Measurements from ENCODE around the gene SPATA18.
A peak's percentile ranks its signal among the peaks of the same experiment; 100 is the strongest.

The SPATA18 gene, protein sequence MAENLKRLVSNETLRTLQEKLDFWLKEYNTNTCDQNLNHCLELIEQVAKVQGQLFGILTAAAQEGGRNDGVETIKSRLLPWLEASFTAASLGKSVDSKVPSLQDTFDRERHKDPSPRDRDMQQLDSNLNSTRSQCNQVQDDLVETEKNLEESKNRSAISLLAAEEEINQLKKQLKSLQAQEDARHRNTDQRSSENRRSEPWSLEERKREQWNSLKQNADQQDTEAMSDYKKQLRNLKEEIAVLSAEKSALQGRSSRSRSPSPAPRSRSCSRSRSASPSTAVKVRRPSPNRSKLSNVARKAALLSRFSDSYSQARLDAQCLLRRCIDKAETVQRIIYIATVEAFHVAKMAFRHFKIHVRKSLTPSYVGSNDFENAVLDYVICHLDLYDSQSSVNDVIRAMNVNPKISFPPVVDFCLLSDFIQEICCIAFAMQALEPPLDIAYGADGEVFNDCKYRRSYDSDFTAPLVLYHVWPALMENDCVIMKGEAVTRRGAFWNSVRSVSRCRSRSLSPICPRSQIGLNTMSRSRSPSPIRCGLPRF

GRCh38 chr4:52051213-52051614, at the start of gene SPATA18:
SPATA18 (plus strand) TSS chr4:52051304; CDS start chr4:52051705, 401 bp downstream.
- no peak for DNase-seq

- DNase-seq, result no peak
These were observed 49.5 kb upstream of the SPATA18 start for GRCh38 chr4:52001616-52002015.

GRCh38 chr4:52004414-52004813, 46.7 kb upstream of the SPATA18 start:
- no peak for DNase-seq

- DNase-seq, result no peak
These were observed 45.4 kb upstream of the SPATA18 start for GRCh38 chr4:52005604-52006273.

- no peak for DNase-seq
These were observed 44.2 kb upstream of the SPATA18 start for GRCh38 chr4:52006887-52007286.

DNA sequence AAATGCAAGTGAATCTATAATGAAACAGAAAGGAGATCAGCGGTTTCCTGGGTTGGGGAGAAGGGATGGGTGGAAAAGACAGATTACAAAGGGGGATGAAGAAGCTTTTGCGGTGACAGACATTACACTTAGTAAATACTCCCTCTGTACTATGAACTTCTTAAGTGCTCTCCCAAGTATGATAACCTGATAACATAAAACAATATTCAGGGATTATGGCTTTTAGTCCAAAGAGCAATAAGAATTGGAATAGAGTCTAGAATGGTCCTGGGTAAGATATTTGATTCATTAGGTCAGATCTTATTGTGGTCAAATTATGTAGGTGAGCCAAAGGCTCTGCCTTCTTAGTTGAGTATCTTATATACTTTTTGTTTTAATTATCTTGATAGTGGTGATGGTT, 40.1 kb upstream of the SPATA18 start:
- DNase-seq, result no peak

- DNase-seq, result no peak
These were observed 38.5 kb upstream of the SPATA18 start for GRCh38 chr4:52012651-52013050.

- peak in 1 of 2 experiments; percentile 40 for DNase-seq
These were observed 36.2 kb upstream of the SPATA18 start for GRCh38 chr4:52014903-52015302.

GRCh38 chr4:52015366-52015765, 35.7 kb upstream of the SPATA18 start:
- no peak for DNase-seq

DNA sequence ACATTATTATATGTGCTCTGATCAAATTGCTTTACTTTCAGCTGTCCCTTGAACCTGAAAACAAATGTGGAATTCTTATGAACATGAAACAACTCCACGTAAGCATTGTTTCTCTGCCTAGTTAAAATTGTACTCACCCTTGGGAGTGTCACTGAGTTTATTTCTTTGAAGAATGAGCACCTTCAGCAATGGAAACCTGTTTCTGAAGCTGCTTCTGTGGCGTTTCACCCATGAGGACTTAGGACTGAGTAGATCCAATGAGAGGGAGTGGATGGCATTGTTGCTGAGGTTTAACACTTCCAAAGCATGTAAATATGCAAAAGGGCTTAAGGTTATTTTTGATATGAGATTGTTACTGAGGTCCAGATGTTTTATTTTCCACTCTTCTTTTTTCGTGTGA, 34.1 kb upstream of the SPATA18 start:
- no peak for DNase-seq

DNA sequence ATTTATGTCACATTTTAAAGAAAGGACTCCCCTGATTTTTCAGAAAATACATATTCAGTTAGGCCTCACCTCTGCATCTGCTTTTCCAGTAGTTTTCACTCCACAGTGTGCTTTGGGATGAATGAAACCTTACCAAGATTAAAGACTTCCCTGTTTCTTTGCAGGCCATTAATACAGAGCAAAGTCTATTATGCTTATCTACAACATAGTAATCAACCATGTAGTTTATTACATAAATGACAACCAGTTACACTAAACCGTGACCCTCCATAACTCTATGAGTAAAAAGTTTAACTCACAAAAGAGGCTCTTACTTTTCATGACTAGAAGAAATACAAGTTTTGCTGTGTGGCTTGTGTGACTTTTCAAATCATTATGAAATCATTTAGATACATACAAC, 33.3 kb upstream of the SPATA18 start:
- no peak for DNase-seq

- no peak for DNase-seq
These were observed 31.0 kb upstream of the SPATA18 start, which contains the start of gene LRRC66 for GRCh38 chr4:52019936-52020657. LRRC66 (minus strand) TSS chr4:52020363; CDS start chr4:52017613, 2,750 bp downstream.

GRCh38 chr4:52028970-52029369, 22.1 kb upstream of the SPATA18 start:
- no peak for DNase-seq

GRCh38 chr4:52032005-52032404, 19.1 kb upstream of the SPATA18 start:
- DNase-seq, result no peak

- DNase-seq, result no peak
These were observed 15.9 kb upstream of the SPATA18 start for GRCh38 chr4:52035190-52035589.

GRCh38 chr4:52036886-52037530, 14.1 kb upstream of the SPATA18 start:
- no peak for DNase-seq

DNA sequence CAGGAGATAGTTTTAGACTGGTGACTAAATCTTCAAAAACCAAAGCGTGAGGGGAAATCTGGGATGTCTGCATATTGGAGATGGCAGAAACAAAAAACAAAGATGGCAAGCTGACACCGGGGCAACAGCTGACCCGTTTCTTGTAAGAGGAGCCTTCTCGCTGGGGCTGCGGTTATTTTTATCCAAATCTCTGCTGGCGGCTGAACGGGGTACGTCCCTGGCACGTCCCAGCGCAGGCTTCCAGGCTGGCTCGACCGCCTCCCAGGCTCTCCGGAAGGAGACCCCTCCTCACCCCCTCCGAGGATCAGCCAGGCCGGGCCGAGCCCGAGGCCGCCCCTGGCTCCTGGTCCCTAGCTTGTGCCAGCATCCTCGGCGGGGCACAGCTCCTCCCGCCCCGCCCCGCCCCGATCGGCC, 13.4 kb upstream of the SPATA18 start:
- DNase-seq, result no peak

DNA sequence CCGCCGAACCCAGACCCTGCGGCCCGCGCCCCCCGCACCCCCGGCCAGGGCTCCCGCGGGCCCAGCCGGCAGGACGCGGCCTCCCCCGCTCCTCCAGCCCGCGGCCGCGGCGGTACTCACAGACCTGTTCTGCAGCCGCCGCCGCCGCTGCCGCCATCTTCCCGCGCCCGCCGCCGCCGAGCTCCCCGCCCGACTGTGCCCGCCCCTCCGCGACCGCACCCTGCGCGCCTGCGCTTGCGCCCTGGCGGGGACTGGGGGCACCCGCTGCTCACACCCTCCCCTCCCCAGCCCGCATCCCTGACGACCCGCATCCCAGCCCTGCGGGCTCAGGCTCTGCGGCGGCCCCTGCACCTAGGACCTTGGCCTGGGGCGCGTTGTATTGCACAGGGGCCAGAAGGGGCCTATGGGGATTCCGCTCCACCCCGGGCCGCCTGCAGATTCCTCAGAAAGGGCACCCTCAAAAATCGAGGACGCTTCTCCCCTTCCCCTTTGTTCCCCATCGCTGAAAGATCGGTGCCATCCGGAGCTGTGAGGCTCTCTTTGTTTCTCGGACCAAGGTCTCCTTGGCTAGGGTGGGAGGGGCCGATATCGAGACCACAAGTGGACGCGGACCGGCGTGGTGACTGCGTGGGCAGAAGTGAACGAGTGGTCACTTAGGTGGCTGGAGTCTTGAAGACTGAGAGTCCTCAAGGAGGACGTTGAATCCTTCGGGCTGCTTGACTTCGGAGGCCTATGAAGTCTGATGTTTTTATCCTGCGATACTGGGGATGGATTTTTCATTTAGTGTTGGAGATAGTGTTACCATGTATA, 12.8 kb upstream of the SPATA18 start, which contains the start of gene SGCB:
Gene SGCB, minus strand, starts transcription at position 197 of the 810 bp plus-strand sequence. Its CDS starts 40 bp downstream, at position 157.
- DNase-seq, result no peak

DNA sequence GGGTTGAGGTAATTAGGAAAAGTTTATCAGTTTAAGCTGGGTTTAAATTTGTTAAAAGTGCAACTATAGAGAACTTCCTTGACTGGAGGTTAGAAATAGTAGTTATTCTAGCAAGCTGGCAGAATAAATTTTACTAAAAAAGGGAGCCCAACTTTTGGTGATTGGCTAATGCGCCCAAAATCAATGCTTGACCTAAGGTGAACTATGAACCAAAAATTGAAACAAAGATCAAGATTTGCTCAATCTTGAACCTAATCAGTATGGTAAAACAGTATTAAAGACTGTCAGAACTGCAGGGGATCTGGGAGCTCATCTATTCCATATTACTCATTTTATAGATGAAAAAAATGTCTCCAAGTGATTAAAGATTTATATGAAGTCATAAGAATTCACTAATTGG, 6.1 kb upstream of the SPATA18 start:
- no peak for DNase-seq

DNA sequence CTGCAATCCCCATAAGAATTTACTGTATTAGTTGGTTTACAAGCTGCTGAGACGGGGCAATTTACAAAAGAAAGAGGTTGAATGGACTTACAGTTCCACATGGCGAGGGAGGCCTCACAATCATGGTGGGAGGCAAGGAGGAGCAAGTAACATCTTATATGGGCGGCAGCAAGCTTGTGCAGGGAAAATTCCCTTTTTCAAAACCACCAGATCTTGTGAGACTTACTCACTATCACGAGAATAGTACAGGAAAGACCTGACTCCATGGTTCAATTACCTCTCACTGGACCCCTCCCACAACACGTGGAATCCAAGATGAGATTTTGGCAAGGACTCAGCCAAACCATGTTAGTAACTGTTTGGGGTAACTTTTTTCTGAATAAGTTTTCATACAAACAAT, 1.8 kb upstream of the SPATA18 start:
- no peak for DNase-seq

- no peak for DNase-seq
These were observed 741 bp downstream of the SPATA18 start for GRCh38 chr4:52051615-52052474.

Measured in AML-193 (cell line).